Skin epidermis (tissue), 12 donors: ENCODE data around the gene UCK1.

Source experiments
- H3K27ac ChIP-seq, 21 experiments: fragments of 200-600 bp; sonication (generic) in 11 of 21; one replicate each; pipeline ENCODE4 v1.5.0; 2020; ENCODE audit warnings: mild to moderate bottlenecking in 3 of 21, inconsistent platforms in 2 of 21, moderate library complexity in 2 of 21
- H3K4me3 ChIP-seq, 7 experiments: fragments of 200-600 bp; sonication (generic) in 2 of 7; one replicate each; pipeline ENCODE4 v1.5.0; 2020; ENCODE audit warnings: inconsistent platforms in 2 of 7, mild to moderate bottlenecking in 2 of 7, moderate library complexity in 1 of 7

The UCK1 gene

DNA sequence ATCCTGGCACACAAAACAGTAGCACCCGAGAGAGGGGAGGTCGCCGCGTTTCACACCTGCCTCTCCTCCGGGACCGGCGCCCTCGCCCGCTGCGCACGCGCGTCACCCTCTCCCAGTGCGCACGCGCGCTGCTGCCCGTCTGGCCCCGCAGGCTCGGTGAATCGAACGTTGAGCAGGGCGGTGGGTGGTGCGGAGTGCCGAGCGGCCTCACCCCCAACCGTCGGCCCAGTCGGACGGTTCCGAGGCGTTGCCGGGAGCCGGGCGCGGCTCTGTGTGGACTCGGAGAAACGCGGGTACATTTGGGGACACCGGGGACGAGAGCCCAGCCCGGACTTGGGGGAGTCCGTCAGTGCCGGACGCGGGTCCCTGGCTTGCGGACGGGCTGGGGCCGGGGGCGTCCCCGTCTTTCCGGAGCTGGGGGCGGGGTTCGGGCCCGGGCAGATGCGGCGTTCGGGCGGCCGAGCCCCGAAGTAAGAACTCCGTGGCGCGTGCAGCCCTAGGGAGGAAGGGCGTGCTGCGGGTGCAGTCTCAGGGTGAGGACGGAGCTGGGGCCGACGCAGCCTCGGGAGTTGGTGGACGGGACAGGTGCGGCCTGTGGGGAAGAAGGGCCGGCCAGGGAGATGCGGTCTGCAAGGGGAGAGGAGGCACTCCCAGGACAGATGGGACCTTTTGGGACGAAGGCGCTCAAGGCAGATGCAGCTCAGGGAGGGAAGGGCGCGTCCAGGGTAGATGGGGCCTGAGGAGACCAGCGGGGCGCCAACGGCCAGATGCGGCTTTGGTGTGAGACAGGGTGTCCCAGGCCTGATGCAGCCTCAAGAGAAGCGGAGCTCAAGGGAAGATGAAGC, 28.1 kb downstream of the UCK1 start, which contains the start of gene POMT1:
POMT1 (plus strand) TSS at position 138 of the 845 bp plus-strand sequence. CDS start 1,301 bp downstream, outside the sequence.
- peak within 1 kb of the TSS; percentile 8 to 88 (median 75) for H3K27ac ChIP-seq

DNA sequence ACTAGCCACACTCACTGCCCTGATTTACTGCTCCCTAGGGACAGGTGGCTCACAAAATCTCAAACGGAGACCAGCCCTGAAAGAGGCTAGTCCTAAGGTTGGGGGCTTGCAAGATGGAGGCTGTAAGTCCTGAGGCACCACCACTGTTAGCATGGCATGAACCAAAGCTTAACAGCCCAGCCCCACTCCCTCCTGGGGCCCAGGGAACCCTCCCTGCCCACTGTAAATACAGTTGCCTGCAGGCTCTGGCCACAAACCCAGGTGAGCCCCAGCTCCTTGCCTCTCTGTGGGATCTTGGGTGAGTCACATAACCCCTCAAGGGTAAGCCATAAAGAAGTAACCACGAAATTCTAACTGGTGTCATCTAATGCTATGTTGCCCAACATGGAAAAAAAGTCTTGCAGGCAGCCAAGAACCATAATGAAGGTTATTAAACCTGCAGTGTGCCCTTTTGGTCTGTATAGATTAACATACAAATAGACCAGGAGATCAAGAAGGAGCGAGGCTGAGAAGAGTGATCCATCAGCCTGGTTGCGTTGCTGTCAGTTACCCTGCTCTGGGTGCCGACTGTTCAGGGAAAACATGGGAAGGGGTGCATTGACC, 30.0 kb downstream of the UCK1 start:
- H3K4me3 ChIP-seq = no peak overlapping the region

More for the DNA sequence above, 28.1 kb downstream of the UCK1 start, which contains the start of gene POMT1:
- H3K4me3 ChIP-seq = peak within 1 kb of the TSS; percentile 58 to 98 (median 86)

DNA sequence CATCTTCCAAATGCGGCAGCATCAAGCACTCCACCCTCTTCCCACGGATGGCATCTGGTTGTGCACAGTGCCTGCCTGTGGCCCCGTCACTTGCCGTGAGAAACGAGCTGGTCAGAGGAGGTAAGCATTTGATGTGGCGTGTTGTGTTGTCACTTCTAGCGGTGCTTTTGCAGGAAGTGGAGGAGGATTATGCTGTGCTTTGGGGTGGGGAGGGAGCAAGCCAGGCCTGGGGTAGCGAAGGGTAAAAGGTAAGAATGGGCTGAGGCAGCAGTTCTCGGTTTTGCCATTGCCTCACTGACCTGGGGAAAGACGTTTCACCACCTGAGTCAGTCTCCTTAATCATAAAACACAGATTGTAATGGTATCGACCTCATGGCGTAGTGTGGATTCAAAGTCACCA, 30.7 kb downstream of the UCK1 start:
- Histone ChIP-seq H3K4me3 (no peak overlapping the region), H3K27ac (peak overlapping the region in 6 of 21 experiments; percentile 18 to 81 (median 26))

More for the DNA sequence above, 30.0 kb downstream of the UCK1 start:
- H3K27ac ChIP-seq = peak overlapping the region in 6 of 21 experiments; percentile 18 to 81 (median 26)

DNA sequence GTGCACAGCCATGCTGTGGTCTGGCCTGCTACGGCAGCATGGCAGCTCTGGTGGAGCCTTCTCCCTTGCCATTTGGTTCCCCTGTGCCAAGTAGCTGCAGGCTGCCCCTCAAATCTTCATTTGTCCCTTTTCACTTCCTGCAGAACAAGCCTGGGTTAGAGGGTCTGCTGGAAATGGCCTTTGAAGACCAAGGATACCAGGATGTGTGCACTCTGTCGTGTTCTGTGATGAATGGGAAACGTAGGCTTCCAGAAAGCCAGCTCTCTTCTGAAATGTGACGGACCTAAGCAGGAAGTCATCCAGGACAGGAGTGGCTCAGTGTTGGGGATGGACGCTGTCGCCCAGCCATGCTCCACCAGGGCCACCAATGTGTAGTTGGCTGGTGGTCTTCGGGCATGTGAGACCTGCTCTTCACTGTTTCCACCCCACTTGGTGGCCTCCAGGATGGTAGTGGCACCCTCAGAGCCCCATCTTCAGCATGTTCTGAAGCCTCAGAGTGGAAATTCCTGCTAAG, 31.8 kb downstream of the UCK1 start:
- H3K4me3 ChIP-seq = no peak overlapping the region
- peak overlapping the region in 1 of 21 experiments; percentile 81 for H3K27ac ChIP-seq

DNA sequence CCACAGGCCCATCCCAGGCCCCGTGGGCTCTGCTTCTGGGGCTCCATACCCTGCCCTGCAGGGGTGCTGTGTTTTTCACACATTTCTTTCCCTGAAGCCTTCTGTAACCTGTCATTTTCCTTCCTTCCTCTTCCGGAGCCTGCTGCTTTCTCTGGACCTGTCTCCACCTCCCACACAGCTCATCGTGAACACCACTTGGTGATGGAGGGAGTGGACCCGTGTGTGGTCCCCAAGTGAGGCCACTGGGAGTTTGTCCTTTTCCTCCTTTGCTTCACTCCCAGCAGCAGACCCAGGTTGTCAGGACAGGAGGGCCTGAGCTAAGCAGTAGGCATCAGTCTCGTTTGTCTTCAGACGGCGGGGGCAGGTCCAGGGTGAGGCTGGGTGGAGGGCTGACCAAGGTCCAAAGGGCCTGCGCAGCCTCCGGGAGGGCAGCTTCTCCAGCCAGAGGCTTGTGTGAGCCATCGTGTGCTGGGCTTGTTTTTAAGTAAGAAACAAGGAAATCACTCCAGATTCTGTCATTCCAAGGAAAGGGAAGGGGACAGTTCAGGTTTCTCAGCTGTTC, 34.1 kb downstream of the UCK1 start:
- H3K4me3 ChIP-seq = no peak overlapping the region
- no peak overlapping the region for H3K27ac ChIP-seq

DNA sequence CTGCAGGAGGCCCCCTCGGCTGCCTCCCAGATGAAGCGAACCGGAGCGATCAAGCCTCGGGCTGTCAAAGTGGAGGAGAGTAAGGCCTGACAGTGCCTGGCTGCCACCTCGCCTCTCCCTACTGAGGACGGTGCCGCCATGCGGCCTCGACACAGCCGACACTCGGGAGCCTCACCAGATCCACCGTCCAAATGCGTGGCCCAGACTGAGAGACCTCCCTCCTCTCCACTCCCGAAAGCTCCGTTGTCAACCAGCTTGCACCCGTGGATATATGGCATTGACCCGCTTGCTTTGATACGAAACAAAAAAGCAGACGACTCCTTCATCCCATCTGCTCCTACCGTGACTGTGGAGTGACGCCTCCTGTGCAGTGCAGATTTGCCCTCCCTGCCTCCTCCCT, 35.3 kb downstream of the UCK1 start:
- H3K4me3 ChIP-seq = no peak overlapping the region
- H3K27ac ChIP-seq = no peak overlapping the region

DNA sequence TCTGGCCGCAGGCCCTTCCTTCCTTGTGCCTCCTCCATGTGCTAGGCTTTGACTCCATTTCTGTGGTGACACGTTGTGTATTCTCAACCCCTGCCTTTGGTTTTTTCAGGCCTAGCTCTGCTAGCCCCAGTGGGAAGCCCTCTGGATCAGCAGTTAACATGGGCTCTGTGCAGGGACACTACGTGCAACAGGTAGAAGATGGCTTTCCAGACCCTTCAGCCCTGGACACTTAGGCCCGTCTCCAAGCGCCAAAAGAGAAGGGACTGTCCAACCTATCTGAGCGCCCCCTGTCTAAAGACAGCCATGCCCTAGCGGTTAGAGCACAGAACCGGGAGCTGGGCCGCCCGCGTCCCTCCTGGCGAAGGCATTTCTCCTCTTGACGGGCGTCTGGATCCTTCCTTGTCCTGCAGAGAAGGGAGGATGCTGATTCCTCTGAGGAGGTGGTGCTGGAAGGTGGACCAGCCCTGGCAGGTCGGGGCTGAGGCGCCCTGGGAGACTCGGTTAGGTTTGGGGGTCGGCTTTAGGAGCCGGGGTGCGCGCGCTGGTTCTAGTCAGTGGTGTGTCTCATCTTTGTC, 36.7 kb downstream of the UCK1 start:
- Histone ChIP-seq H3K4me3 (no peak overlapping the region), H3K27ac (no peak overlapping the region)

DNA sequence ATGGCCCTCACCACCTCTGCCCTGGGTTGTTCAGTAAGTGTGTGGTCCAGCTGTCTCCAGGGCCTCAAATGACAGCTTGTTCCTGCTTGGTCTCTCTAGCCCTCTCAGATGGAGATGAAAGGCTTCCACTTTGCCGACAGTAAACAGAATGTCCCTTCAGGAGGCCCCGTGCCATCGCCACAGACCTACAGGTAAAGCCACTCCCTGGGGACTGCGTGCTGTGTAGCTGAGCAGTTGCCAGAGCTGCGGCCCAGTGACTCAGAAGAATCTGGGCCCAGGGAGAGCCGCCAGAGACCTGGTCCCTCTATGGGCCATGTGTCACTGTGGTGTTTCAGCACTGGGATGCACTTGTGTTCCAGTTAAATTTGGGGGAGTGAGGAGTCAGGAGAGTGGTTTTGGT, 39.0 kb downstream of the UCK1 start:
- Histone ChIP-seq H3K4me3 (no peak overlapping the region), H3K27ac (no peak overlapping the region)

DNA sequence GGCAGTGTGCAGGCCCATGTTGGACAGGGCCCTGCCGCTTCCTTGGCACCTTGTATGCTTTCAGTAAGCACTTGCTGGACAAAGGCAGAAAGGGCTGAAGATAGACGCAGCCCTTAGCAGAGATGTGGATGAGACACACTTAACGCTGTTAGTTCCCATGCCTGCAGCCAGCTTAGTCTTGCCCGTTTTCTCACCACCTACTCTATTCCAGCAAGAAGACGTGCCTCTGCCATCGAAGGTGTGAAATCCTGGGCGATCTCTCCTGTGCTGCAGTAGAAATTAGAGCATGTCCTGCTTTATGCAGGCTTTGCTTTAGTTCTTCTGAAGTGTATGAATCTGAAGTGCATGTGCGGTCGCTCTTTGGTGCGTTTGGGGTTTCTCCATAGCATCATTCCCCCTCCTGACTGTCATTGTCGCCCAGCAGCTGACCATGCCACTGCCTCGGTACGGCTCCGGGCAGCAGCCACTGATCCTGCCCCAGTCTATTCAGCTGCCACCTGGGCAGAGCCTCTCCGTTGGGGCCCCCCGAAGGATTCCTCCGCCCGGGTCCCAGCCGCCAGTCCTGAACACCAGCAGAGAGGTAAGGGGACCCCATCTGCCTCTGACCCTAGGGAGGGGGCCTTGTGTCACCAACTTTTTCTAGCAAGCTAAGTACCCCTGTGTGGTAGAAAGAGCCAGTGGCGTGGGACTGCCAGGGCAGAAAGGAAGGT, 39.9 kb downstream of the UCK1 start:
- Histone ChIP-seq H3K27ac (no peak overlapping the region), H3K4me3 (no peak overlapping the region)

DNA sequence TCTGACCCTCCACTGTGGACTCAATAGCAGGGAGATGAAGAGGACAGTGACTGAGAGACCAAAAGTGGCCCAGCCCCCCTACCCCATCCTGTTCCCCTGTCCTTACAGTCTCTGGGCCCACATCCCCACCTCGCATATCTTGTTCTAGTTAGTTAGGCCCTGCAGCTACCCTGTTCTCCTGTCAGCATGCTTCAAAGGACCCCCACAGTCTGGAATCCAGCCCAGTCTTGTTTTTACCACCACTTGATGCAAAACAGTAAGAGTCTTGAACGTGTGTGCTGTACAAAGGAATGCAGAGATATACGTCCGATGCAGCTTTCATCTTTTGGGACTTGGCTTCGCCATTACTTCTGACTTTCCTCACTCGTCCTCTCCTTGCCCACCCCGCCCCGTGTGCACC, 40.5 kb downstream of the UCK1 start:
- no peak overlapping the region for H3K27ac ChIP-seq
- H3K4me3 ChIP-seq = no peak overlapping the region

DNA sequence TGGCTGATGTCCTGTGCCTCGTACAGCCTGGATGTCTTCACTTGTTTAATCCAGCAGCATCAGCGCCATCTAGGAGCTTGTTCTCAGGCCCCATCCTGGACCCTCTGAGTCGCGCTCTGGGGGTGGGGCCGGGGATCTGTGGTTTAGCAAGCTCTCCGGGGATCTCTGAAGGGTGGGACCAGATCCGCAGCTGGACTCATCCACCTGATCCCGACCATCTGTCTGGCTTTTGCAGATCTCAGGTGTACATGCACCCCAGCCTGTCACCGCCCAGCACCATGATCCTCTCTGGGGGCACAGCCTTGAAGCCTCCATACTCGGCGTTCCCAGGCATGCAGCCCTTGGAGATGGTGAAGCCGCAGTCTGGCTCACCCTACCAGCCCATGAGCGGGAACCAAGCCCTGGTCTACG, 43.4 kb downstream of the UCK1 start:
- Histone ChIP-seq H3K4me3 (no peak overlapping the region), H3K27ac (peak overlapping the region in 2 of 21 experiments; percentile 8 to 14)

DNA sequence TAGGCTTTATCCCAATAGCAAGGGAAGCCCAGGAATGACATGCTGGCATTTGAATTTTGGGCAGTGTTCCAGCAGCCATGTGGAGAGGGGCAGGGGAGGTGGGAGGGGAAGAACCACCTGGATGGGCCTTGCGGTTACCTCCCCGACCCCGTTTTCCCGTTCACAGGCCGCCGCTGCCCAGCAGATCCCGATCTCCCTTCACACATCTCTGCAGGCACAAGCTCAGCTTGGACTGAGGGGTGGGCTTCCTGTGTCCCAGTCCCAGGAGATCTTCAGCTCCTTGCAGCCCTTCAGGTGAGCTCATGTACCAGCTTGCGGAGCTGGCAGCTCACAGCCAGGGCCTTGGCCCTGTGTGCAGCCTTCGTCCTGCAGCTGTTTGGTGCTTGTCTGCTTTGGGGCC, 44.1 kb downstream of the UCK1 start:
- Histone ChIP-seq H3K27ac (peak overlapping the region in 3 of 21 experiments; percentile 8 to 52 (median 14)), H3K4me3 (no peak overlapping the region)

DNA sequence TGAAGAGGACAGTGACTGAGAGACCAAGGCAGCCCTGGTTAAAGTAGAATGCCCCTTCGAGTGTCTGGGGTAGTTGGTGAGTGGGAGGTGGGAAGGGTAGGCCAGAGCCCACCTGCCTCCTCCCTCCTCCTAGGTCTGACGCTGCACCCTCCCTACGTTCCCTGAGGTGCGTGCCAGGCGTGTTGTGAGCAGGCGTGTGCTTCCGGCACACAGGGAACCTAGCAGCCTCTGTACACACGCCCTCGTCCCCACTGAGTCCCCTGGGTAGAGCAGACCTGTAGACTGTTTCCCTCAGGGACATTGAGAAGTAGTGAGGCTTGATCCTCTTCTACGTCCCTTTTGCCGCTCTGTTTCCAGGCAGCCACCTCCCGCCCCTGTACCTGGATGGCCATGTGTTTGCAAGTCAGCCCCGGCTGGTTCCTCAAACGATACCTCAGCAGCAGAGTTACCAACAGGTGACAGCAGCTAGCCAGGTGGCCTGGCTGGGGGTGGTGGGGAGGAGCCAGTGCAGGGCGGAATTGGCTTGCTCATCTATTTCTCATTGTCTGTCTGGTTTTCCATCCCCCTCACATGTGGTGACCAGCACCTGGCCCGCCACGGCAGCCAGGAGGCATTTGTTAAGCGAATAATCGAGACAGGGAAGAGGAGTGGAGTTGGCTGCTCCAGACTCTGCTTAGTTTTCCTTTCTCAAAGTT, 45.2 kb downstream of the UCK1 start:
- Histone ChIP-seq H3K27ac (peak overlapping the region in 5 of 21 experiments; percentile 8 to 52 (median 21)), H3K4me3 (no peak overlapping the region)

DNA sequence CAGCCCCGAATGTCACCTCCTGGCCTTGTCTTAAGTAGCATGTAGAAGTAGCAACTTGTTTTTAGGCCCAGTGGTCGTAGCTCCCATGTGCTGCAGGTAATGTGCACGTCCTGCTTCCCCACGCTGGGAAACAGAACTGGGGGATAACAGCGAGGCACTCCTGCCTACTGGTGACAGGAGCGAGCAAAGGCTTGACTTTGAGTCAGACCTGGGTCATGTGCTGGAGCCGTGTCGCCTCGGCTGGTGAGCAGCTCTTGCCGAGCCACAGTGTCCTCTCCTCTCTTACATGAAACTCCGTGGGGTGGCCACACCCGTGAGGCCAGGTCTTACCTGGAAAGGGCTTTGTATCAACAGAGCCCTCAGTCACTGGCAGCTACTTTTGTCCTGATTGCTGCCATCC, 45.9 kb downstream of the UCK1 start:
- Histone ChIP-seq H3K4me3 (no peak overlapping the region), H3K27ac (peak overlapping the region in 3 of 21 experiments; percentile 8 to 52 (median 14))

DNA sequence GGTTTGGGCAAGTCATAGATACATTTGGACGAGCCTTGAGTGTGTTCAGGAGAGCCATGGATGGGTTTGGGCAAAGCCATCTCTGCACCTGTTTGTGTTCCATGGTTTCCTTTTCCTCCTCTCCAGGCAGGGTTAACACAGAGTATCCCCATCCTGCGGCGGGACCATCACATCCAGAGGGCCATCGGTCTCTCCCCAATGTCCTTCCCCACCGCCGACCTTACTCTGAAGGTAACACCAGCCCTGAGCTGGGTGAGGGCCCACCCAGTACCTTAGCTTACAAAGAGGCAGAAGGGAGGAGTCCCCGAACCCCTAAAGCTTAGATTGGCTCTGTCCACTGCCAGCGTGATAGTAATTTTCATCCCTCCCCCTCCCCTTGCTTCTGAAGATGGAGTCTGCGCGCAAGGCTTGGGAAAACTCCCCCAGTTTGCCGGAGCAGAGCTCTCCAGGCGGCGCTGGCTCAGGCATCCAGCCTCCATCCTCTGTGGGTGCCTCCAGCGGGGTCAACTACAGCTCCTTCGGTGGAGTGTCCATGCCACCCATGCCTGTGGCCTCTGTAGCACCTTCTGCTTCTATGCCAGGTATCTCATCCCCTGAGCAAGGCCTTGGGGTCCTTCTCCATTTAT, 46.4 kb downstream of the UCK1 start:
- no peak overlapping the region for H3K4me3 ChIP-seq
- H3K27ac ChIP-seq = peak overlapping the region in 2 of 21 experiments; percentile 14 to 52

DNA sequence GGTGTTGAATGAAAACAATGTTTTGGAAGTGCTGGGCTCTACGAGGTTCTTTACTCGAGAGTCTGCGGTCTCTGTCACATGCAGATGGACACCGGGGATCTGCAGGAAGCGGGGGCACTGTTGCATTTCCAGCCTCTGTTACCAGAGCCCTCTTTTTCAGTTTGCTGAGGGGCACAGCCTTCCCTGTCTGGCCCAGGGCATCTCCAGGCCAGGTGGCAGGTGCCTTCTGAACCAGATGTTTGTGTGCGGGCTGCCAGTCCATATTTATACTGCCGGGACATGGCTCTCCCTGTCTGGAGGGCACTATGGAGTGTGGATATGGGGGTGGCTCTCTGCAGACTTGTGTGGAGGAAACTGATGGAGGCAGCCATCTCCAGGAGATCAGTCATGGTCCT, 47.0 kb downstream of the UCK1 start:
- Histone ChIP-seq H3K4me3 (no peak overlapping the region), H3K27ac (no peak overlapping the region)

DNA sequence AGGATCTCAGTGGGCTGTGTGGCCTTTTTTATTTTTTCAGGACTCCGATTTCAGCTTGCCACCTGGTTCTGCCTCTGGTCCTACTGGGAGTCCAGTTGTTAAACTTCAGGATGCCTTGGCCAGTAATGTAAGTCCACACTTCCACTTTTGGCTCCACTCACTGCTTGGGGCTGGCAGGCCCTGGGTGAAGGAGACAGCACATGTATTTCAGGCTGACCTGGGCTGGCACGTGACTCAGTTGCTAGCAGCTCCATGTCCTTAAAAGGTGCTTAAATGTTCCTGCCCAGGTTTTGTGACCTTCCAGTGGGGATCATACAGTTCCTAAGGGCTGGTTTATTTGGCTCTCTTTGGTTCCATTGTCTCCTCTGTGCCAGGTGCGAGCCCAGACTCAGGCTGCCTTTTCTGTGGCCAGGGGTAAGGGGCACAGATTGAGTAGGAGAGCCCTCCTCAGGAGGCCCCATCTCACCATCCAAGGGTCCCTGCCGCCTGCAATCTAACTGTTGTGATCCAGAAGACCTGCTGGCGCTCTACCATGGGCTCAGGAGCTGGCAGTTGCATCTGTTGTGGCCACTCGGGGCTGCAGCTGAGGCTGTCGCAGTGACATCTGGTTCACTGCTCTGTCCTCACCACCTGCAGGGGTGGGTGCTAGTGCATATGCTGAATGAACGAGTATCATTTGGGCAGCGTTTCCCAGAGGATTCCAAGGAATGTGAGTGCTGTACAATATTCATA, 47.6 kb downstream of the UCK1 start:
- Histone ChIP-seq H3K4me3 (no peak overlapping the region), H3K27ac (peak overlapping the region in 6 of 21 experiments; percentile 12 to 46 (median 40))
